HEK293 (cell line): Measurements from ENCODE around the gene RPUSD2.

ENCODE experiments used
- CTCF ChIA-PET: fragments of 350-600 bp; formaldehyde crosslinking; extraction: SDS; loops from one replicate; lab custom pipeline; 2021; ENCODE audit warnings: antibody characterized with exemption; lab: Yijun Ruan, JAX
- POLR2A ChIA-PET: fragments of 300-600 bp; formaldehyde crosslinking; extraction: SDS; loops from one replicate; lab custom pipeline; 2020; ENCODE audit warnings: antibody characterized with exemption, inconsistent platforms; lab: Yijun Ruan, JAX
- H3K27ac ChIP-seq: fragments of 200-500 bp; sonication (Bioruptor generic); 2 replicates; pipeline ENCODE4 v1.5.1; 2014; ENCODE audit warnings: low read depth, low read length, control low read depth, inconsistent platforms; ENCODE audit errors: extremely low read depth
- H3K36me3 ChIP-seq, 2 experiments: fragments of 200-500 bp in 1 of 2; sonication (Bioruptor generic) in 1 of 2; 1 replicate in 1 of 2; 2 replicates in 1 of 2; pipeline ENCODE4 v1.5.1; 2014 to 2017; ENCODE audit warnings: inconsistent platforms in 2 of 2, low read length in 2 of 2; ENCODE audit not compliant: control insufficient read depth in 2 of 2, insufficient read depth in 1 of 2
- H3K4me1 ChIP-seq: fragments of 200-500 bp; sonication (Bioruptor generic); 2 replicates; pipeline ENCODE4 v1.5.1; 2014; ENCODE audit warnings: mild to moderate bottlenecking, low read length, inconsistent platforms; ENCODE audit not compliant: control insufficient read depth, insufficient read depth
- H3K4me3 ChIP-seq: 2 replicates; pipeline ENCODE4 v1.5.1; 2011; ENCODE audit warnings: low read depth, mild to moderate bottlenecking, control low read depth, low read length, moderate library complexity
- H3K9me3 ChIP-seq: fragments of 200-500 bp; sonication (Bioruptor generic); 2 replicates; pipeline ENCODE4 v1.5.1; 2014; ENCODE audit warnings: low read depth, low read length, inconsistent platforms; ENCODE audit not compliant: control insufficient read depth, insufficient read depth
- EGR2 ChIP-seq: fragments of 450-650 bp; formaldehyde crosslinking; IDR thresholded peaks from 2 replicates; pipeline ENCODE4 v1.5.1; 2016; ENCODE audit warnings: low read depth, missing biosample characterization, missing genetic modification characterization
- GLIS2 ChIP-seq: fragments of 450-650 bp; formaldehyde crosslinking; IDR thresholded peaks from 2 replicates; pipeline ENCODE4 v1.5.1; 2016; ENCODE audit warnings: missing biosample characterization, missing genetic modification characterization
- KLF1 ChIP-seq: fragments of 450-650 bp; formaldehyde crosslinking; IDR thresholded peaks from 2 replicates; pipeline ENCODE4 v1.5.1; 2016; ENCODE audit warnings: missing biosample characterization, missing genetic modification characterization
- KLF16 ChIP-seq: fragments of 450-650 bp; formaldehyde crosslinking; IDR thresholded peaks from 2 replicates; pipeline ENCODE4 v1.5.1; 2017; ENCODE audit warnings: missing biosample characterization, missing genetic modification characterization
- KLF8 ChIP-seq: fragments of 450-650 bp; formaldehyde crosslinking; IDR thresholded peaks from 2 replicates; pipeline ENCODE4 v1.5.1; 2016; ENCODE audit warnings: missing biosample characterization, missing genetic modification characterization
- PATZ1 ChIP-seq: fragments of 450-650 bp; formaldehyde crosslinking; IDR thresholded peaks from 2 replicates; pipeline ENCODE4 v1.5.1; 2016; ENCODE audit warnings: missing biosample characterization, missing genetic modification characterization
- ZBTB11 ChIP-seq: fragments of 450-650 bp; formaldehyde crosslinking; conservative IDR thresholded peaks from 2 replicates; pipeline ENCODE4 v1.5.1; 2016; ENCODE audit warnings: low read depth, missing biosample characterization, missing genetic modification characterization
- ZBTB17 ChIP-seq: fragments of 450-650 bp; formaldehyde crosslinking; IDR thresholded peaks from 2 replicates; pipeline ENCODE4 v1.5.1; 2016; ENCODE audit warnings: missing biosample characterization, missing genetic modification characterization
- ZBTB20 ChIP-seq: fragments of 450-650 bp; formaldehyde crosslinking; IDR thresholded peaks from 2 replicates; pipeline ENCODE4 v1.5.1; 2016; ENCODE audit warnings: missing biosample characterization, missing genetic modification characterization
- ZBTB48 ChIP-seq: fragments of 450-650 bp; formaldehyde crosslinking; IDR thresholded peaks from 2 replicates; pipeline ENCODE4 v1.5.1; 2016; ENCODE audit warnings: missing biosample characterization, missing genetic modification characterization
- ZBTB8A ChIP-seq: fragments of 450-650 bp; formaldehyde crosslinking; IDR thresholded peaks from 2 replicates; pipeline ENCODE4 v1.5.1; 2016; ENCODE audit warnings: missing biosample characterization, missing genetic modification characterization
- ZFP37 ChIP-seq: fragments of 450-650 bp; formaldehyde crosslinking; IDR thresholded peaks from 2 replicates; pipeline ENCODE4 v1.5.1; 2016; ENCODE audit warnings: missing biosample characterization, missing genetic modification characterization
- ZNF2 ChIP-seq: fragments of 450-650 bp; formaldehyde crosslinking; IDR thresholded peaks from 2 replicates; pipeline ENCODE4 v1.5.1; 2016; ENCODE audit warnings: missing biosample characterization, missing genetic modification characterization
- ZNF23 ChIP-seq: fragments of 450-650 bp; formaldehyde crosslinking; IDR thresholded peaks from 2 replicates; pipeline ENCODE4 v1.5.1; 2016; ENCODE audit warnings: missing biosample characterization, missing genetic modification characterization, borderline replicate concordance
- ZNF239 ChIP-seq: fragments of 450-650 bp; formaldehyde crosslinking; IDR thresholded peaks from 2 replicates; pipeline ENCODE4 v1.5.1; 2016; ENCODE audit warnings: missing biosample characterization, missing genetic modification characterization
- ZNF274 ChIP-seq, 2 experiments: fragments of 200-500 bp in 1 of 2; fragments of 450-650 bp in 1 of 2; sonication (Bioruptor generic) in 1 of 2; formaldehyde crosslinking in 1 of 2; IDR thresholded peaks; 2 replicates each; pipeline versions ENCODE4 v1.5.1 to v1.6.1; 2014 to 2016; ENCODE audit warnings: borderline replicate concordance in 1 of 2, inconsistent platforms in 1 of 2, low read length in 1 of 2, missing biosample characterization in 1 of 2, missing genetic modification characterization in 1 of 2
- ZNF335 ChIP-seq: fragments of 450-650 bp; formaldehyde crosslinking; conservative IDR thresholded peaks from 2 replicates; pipeline ENCODE4 v1.5.1; 2016; ENCODE audit warnings: missing biosample characterization, missing genetic modification characterization
- ZNF341 ChIP-seq: fragments of 450-650 bp; formaldehyde crosslinking; IDR thresholded peaks from 2 replicates; pipeline ENCODE4; 2016; ENCODE audit warnings: low read depth, missing biosample characterization, missing genetic modification characterization
- ZNF366 ChIP-seq: fragments of 450-650 bp; formaldehyde crosslinking; conservative IDR thresholded peaks from 2 replicates; pipeline ENCODE4 v1.5.1; 2016; ENCODE audit warnings: missing biosample characterization, missing genetic modification characterization
- ZNF391 ChIP-seq: fragments of 450-650 bp; formaldehyde crosslinking; IDR thresholded peaks from 2 replicates; pipeline ENCODE4 v1.5.1; 2016; ENCODE audit warnings: low read depth, missing biosample characterization, missing genetic modification characterization, borderline replicate concordance
- ZNF404 ChIP-seq: fragments of 450-650 bp; formaldehyde crosslinking; IDR thresholded peaks from 2 replicates; pipeline ENCODE4 v1.5.1; 2017; ENCODE audit warnings: missing biosample characterization, missing genetic modification characterization
- ZNF423 ChIP-seq: fragments of 450-650 bp; formaldehyde crosslinking; IDR thresholded peaks from 2 replicates; pipeline ENCODE4 v1.5.1; 2016; ENCODE audit warnings: missing biosample characterization, missing genetic modification characterization
- ZNF610 ChIP-seq: fragments of 450-650 bp; formaldehyde crosslinking; IDR thresholded peaks from 2 replicates; pipeline ENCODE4 v1.5.1; 2016; ENCODE audit warnings: missing biosample characterization, missing genetic modification characterization, borderline replicate concordance
- ZNF658 ChIP-seq: fragments of 450-650 bp; formaldehyde crosslinking; IDR thresholded peaks from 2 replicates; pipeline ENCODE4; 2016; ENCODE audit warnings: missing biosample characterization, missing genetic modification characterization
- ZNF707 ChIP-seq: fragments of 450-650 bp; formaldehyde crosslinking; IDR thresholded peaks from 2 replicates; pipeline ENCODE4 v1.5.1; 2016; ENCODE audit warnings: missing biosample characterization, missing genetic modification characterization
- TF ChIP-seq, protein P1 (sequence below): fragments of 450-650 bp; formaldehyde crosslinking; IDR thresholded peaks from 2 replicates; pipeline ENCODE4 v1.5.1; 2017; ENCODE audit warnings: missing biosample characterization, missing genetic modification characterization
- TF ChIP-seq, protein P2 (sequence below): fragments of 450-650 bp; formaldehyde crosslinking; optimal IDR thresholded peaks from 2 replicates; pipeline ENCODE3; 2016; ENCODE audit warnings: missing biosample characterization, mild to moderate bottlenecking, missing genetic modification characterization

Gene RPUSD2

DNA sequence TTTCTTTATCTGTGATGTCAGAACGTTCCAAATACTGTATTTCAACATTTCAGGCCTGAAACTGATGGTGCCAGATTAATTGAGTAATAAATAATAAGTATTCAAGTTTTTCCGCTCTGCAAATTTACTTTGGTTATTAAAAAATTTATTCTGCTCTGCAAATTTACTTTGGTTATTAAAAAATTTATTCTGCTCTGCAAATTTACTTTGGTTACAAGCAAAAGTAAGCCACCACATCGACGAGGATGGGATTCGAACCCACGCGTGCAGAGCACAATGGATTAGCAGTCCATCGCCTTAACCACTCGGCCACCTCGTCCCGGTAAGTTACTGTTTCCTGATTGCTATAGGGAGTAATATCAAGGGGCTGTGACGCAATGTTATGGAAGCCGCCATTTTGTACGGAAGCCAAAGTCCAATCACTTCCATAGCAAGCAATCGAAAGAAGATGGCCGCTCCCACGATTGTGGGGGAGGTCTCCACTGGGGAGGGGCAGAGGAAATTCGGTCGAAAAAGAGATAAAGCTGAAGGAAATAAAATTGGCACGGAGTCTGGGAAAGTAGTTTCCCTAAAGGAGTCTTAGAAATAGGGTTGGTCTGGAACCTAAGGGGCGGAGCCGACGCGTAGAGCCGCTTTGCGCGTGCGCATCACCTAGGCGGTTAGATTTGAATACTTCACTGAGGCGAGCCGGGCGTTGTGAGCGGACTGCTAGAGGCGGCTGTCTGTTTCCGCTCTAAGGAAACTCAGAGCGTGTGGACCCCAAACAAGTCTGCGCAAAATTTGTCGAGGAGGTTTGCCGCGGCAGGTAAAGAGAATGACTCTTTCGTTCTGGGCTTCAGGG is 24.7 kb downstream of the RPUSD2 start, which contains the start of gene KNL1 (continued):
- TF ChIP-seq, protein P1, sequence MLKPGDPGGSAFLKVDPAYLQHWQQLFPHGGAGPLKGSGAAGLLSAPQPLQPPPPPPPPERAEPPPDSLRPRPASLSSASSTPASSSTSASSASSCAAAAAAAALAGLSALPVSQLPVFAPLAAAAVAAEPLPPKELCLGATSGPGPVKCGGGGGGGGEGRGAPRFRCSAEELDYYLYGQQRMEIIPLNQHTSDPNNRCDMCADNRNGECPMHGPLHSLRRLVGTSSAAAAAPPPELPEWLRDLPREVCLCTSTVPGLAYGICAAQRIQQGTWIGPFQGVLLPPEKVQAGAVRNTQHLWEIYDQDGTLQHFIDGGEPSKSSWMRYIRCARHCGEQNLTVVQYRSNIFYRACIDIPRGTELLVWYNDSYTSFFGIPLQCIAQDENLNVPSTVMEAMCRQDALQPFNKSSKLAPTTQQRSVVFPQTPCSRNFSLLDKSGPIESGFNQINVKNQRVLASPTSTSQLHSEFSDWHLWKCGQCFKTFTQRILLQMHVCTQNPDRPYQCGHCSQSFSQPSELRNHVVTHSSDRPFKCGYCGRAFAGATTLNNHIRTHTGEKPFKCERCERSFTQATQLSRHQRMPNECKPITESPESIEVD (tag by site-specific recombination): no peak; the same call in 1 of the 2 replicates
- no peak for TF ChIP-seq ZBTB20 (tag by site-specific recombination)
- TF ChIP-seq ZBTB17 (tag by site-specific recombination): peak; percentile 87
- TF ChIP-seq, all 188 proteins: peak for 49

DNA sequence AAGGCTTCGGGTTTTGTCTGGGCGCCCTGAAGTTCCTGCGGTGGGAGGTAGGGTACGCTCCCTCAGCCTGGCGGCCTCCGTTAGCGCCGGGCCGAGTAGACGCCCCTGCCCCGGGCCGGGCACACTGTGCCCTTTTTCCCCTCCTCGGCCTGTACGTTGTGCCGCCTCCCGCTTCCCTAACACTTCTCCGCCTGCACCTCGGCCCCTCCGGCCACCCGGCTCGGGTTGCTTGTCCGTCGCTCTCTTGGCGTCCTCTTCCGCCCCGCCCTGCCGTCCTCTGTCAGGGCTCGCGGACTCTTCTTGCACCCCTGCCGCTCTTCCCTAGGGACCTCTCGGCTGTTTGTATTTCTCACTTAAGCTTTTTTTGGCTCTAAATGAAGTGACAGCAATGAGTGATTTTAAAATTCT is 25.3 kb downstream of the RPUSD2 start:
- CTCF ChIA-PET: no interaction called here
- no peaks in the 10 kb centered on the region for H3K9me3 ChIP-seq
- POLR2A ChIA-PET: interaction anchor here (1.1 to 1.2 kb wide), 2 partner anchors 25 to 299 kb away, joined by 4 to 5 read pairs; partner anchors contain the start of genes RPUSD2 and VPS18
- no peaks in the 10 kb centered on the region for H3K4me1 ChIP-seq
- H3K36me3 ChIP-seq: no peaks in the 10 kb centered on the region
- peak overlapping the region; percentile 52 for H3K4me3 ChIP-seq
- peak overlapping the region; percentile 77 for H3K27ac ChIP-seq
- TF ChIP-seq ZNF423 (peak; percentile 75; the same call in 1 of the 2 replicates), ZNF610 (peak; percentile 74; the same call in 1 of the 2 replicates), ZNF341 (peak; percentile 64), ZNF404 (tag by site-specific recombination) (no peak), KLF8 (tag by site-specific recombination) (peak; percentile 65; the same call in 1 of the 2 replicates), ZNF335 (tag by site-specific recombination) (peak; percentile 67), ZNF707 (no peak), ZNF658 (tag by site-specific recombination) (no peak), PATZ1 (tag by site-specific recombination) (peak; percentile 20), ZFP37 (tag by site-specific recombination) (peak; percentile 49; the same call in 1 of the 2 replicates), ZBTB48 (tag by site-specific recombination) (peak; percentile 98), ZBTB11 (tag by site-specific recombination) (peak; percentile 90), ZNF2 (tag by site-specific recombination) (peak; percentile 52; the same call in 1 of the 2 replicates), KLF1 (peak; percentile 53), ZBTB8A (peak; percentile 94), ZNF366 (tag by site-specific recombination) (0 out of 2 replicates have a peak, but pooled peaks have one; percentile 30), ZNF391 (no peak), ZNF23 (tag by site-specific recombination) (no peak), GLIS2 (tag by site-specific recombination) (peak; percentile 58), ZBTB20 (tag by site-specific recombination) (peak; percentile 91), KLF16 (tag by site-specific recombination) (peak; percentile 58; the same call in 1 of the 2 replicates), ZNF274 (IDR thresholded peaks at IDR 0.05; ENCODE audit: low read length) (no peak), ZNF274 (tag by site-specific recombination; IDR thresholded peaks at IDR 0.05; ENCODE audit: borderline replicate concordance) (no peak), EGR2 (no peak), ZNF239 (tag by site-specific recombination) (no peak)
- TF ChIP-seq, protein P2, sequence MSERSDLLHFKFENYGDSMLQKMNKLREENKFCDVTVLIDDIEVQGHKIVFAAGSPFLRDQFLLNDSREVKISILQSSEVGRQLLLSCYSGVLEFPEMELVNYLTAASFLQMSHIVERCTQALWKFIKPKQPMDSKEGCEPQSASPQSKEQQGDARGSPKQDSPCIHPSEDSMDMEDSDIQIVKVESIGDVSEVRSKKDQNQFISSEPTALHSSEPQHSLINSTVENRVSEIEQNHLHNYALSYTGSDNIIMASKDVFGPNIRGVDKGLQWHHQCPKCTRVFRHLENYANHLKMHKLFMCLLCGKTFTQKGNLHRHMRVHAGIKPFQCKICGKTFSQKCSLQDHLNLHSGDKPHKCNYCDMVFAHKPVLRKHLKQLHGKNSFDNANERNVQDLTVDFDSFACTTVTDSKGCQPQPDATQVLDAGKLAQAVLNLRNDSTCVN (tag by site-specific recombination): peak; percentile 44
